Measurements from ENCODE around the gene QRSL1.
A peak's percentile ranks its signal among the peaks of the same experiment; 100 is the strongest.

The QRSL1 gene

DNA sequence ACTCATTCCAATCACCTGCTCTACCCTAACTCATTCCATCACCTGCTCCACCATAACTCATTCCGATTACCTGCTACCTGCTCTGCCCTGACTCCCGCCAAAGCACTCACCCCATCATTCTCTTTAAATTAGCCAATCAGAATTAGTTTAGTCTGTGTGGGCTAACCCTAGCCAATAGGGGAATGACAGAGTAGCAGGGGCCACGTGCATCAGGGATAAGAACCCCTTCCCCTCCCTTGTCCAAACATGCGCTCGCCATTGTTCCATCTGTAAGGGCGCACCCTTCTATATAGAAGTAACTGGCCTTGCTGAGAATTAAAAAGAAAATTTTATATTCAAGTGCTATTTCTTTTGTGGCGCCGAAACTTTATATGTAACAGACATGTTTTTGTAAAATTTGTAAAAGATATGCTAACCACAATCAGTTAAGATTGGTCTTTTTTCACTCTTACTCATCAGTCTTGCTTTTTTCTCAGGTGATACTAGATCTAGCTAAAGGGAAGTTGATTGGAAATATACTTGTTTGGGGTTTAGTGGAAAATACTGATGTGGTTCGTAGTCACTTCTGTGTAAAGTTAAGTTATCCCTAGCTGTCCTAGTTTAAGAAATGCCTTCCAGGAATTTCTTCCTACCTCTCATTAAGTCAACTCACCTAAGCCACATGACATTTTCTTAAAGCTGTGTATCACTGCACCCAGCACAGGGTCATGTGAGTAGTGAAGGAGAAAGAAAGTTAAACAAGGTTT lies 16.5 kb upstream of the QRSL1 start:
- Histone ChIP-seq H3F3A (ENCODE audit: control insufficient read depth, insufficient read depth) (no peaks in the 10 kb centered on the region), H3K9me2 (replicated peaks; ENCODE audit: control insufficient read depth, low read length) (no peaks in the 10 kb centered on the region), H3K36me3 (ENCODE audit: control insufficient read depth, low read length) (peaks cover 49% of the 10 kb centered on the region), H3K79me2 (ENCODE audit: control insufficient read depth, low read length) (no peaks in the 10 kb centered on the region), H3K4me2 (ENCODE audit: low read length) (no peak overlapping the region), H3K4me3 (ENCODE audit: low read length) (no peak overlapping the region), H4K20me1 (ENCODE audit: control insufficient read depth, insufficient read depth, low read depth, low read length) (no peaks in the 10 kb centered on the region), H3K4me1 (ENCODE audit: control insufficient read depth, low read length) (peaks cover 58% of the 10 kb centered on the region), H3K27me3 (ENCODE audit: control insufficient read depth, low read length) (no peaks in the 10 kb centered on the region), H3K27ac (ENCODE audit: low read depth, low read length) (no peak overlapping the region), H3K9me3 (ENCODE audit: control insufficient read depth, insufficient read depth, low read length) (no peaks in the 10 kb centered on the region)
- TF ChIP-seq EZH2phosphoT487 (IDR thresholded peaks at IDR 0.05; ENCODE audit: borderline replicate concordance, low read length): no peak
- TF ChIP-seq, protein P1, sequence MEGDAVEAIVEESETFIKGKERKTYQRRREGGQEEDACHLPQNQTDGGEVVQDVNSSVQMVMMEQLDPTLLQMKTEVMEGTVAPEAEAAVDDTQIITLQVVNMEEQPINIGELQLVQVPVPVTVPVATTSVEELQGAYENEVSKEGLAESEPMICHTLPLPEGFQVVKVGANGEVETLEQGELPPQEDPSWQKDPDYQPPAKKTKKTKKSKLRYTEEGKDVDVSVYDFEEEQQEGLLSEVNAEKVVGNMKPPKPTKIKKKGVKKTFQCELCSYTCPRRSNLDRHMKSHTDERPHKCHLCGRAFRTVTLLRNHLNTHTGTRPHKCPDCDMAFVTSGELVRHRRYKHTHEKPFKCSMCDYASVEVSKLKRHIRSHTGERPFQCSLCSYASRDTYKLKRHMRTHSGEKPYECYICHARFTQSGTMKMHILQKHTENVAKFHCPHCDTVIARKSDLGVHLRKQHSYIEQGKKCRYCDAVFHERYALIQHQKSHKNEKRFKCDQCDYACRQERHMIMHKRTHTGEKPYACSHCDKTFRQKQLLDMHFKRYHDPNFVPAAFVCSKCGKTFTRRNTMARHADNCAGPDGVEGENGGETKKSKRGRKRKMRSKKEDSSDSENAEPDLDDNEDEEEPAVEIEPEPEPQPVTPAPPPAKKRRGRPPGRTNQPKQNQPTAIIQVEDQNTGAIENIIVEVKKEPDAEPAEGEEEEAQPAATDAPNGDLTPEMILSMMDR (IDR thresholded peaks at IDR 0.05; ENCODE audit: low read depth, low read length, poor library complexity, severe bottlenecking): no peak

DNA sequence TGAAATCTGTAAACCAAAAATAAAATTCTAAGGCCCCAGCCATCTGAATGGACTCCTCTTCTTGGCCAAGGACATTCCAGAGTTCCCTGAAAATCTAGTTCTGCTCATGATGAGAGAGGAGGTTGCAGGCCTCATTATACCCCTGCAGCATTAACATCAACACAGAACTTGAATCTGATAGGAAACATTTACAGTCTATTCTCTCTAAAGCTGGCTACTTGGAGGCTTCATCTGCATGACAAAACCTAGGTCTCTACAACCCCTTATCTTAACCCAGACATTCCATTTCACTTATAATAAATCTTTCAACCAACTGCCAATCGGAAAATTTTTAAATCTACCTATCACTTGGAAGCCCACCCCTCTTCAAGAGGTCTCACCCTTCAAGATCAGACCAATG lies 15.8 kb upstream of the QRSL1 start:
- no peaks in the 10 kb centered on the region for H3K27me3 ChIP-seq (ENCODE audit: control insufficient read depth, low read length)
- TF ChIP-seq EZH2phosphoT487 (IDR thresholded peaks at IDR 0.05; ENCODE audit: borderline replicate concordance, low read length): no peak
- TF ChIP-seq, protein P1 (IDR thresholded peaks at IDR 0.05; ENCODE audit: low read depth, low read length, poor library complexity, severe bottlenecking): no peak
- H4K20me1 ChIP-seq (ENCODE audit: control insufficient read depth, insufficient read depth, low read depth, low read length): no peaks in the 10 kb centered on the region
- peaks cover 52% of the 10 kb centered on the region for H3K36me3 ChIP-seq (ENCODE audit: control insufficient read depth, low read length)
- peaks cover 54% of the 10 kb centered on the region for H3K4me1 ChIP-seq (ENCODE audit: control insufficient read depth, low read length)
- no peaks in the 10 kb centered on the region for H3K9me3 ChIP-seq (ENCODE audit: control insufficient read depth, insufficient read depth, low read length)
- no peaks in the 10 kb centered on the region for H3K79me2 ChIP-seq (ENCODE audit: control insufficient read depth, low read length)
- no peak overlapping the region for H3K4me3 ChIP-seq (ENCODE audit: low read length)
- no peaks in the 10 kb centered on the region for H3K9me2 ChIP-seq (replicated peaks; ENCODE audit: control insufficient read depth, low read length)
- H3K27ac ChIP-seq (ENCODE audit: low read depth, low read length): no peak overlapping the region
- H3K4me2 ChIP-seq (ENCODE audit: low read length): no peak overlapping the region
- no peaks in the 10 kb centered on the region for H3F3A ChIP-seq (ENCODE audit: control insufficient read depth, insufficient read depth)

DNA sequence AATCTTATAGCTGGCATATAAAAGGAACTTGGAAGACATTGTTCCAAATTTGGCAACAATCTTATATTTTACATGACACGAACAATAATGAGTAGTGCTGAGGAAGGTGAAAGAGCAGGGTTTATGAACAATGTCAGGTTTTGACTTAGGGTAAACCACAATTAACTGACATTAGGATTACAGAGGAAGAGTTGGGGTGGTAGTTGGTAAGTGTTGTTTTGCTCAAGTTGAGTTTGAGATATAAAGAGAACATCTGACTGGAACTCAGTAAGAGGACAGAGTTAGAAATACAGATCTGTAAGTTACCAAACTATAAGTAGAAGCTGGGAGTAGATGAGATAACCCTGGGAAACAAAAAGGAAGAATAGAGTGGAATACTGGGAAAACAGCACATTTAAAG lies 15.2 kb upstream of the QRSL1 start:
- H3K4me1 ChIP-seq (ENCODE audit: control insufficient read depth, low read length): peaks cover 48% of the 10 kb centered on the region
- no peaks in the 10 kb centered on the region for H3K9me2 ChIP-seq (replicated peaks; ENCODE audit: control insufficient read depth, low read length)
- no peaks in the 10 kb centered on the region for H3K9me3 ChIP-seq (ENCODE audit: control insufficient read depth, insufficient read depth, low read length)
- H3K4me3 ChIP-seq (ENCODE audit: low read length): no peak overlapping the region; the same call in 1 of the 2 replicates
- no peaks in the 10 kb centered on the region for H4K20me1 ChIP-seq (ENCODE audit: control insufficient read depth, insufficient read depth, low read depth, low read length)
- H3K27me3 ChIP-seq (ENCODE audit: control insufficient read depth, low read length): no peaks in the 10 kb centered on the region
- no peaks in the 10 kb centered on the region for H3F3A ChIP-seq (ENCODE audit: control insufficient read depth, insufficient read depth)
- H3K4me2 ChIP-seq (ENCODE audit: low read length): peak overlapping the region; percentile 29; the same call in 1 of the 2 replicates
- no peak for TF ChIP-seq EZH2phosphoT487 (IDR thresholded peaks at IDR 0.05; ENCODE audit: borderline replicate concordance, low read length)
- TF ChIP-seq, protein P1 (IDR thresholded peaks at IDR 0.05; ENCODE audit: low read depth, low read length, poor library complexity, severe bottlenecking): no peak
- no peaks in the 10 kb centered on the region for H3K79me2 ChIP-seq (ENCODE audit: control insufficient read depth, low read length)
- no peak overlapping the region for H3K27ac ChIP-seq (ENCODE audit: low read depth, low read length)
- H3K36me3 ChIP-seq (ENCODE audit: control insufficient read depth, low read length): peaks cover 53% of the 10 kb centered on the region

Measured in DOHH2 (cell line).